Body of pancreas (tissue), 4 donors: Measurements from ENCODE around the gene NGF. TPM values are rescaled to one million over a fixed set of nuclear protein-coding genes. Genes with fewer than 3 reads are reported as not detected.
A peak's percentile ranks its signal among the peaks of the same experiment; 100 is the strongest.
"Not testable (repeated sequence)": the region's sequence is repeated elsewhere in the genome, so short reads cannot be mapped to it uniquely, and the experiment has no call there.

Source experiments
- ATAC-seq: fragments of 150-250 bp; one replicate; pipeline ENCODE4 v1.9.1; 2016
- DNase-seq, 4 donors: peaks; one replicate each; pipeline ENCODE4 v3.0.0-alpha.2; 2019
- H3K27ac ChIP-seq, 4 donors: fragments of 200-600 bp; sonication (generic); 1 replicate in 3 of 4; 2 replicates in 1 of 4; pipeline versions ENCODE4 v1.5.1 to v1.6.1; 2016 to 2019; ENCODE audit warnings: mild to moderate bottlenecking in 1 of 4, mixed read lengths in 1 of 4, moderate library complexity in 1 of 4
- H3K27me3 ChIP-seq, 2 donors: fragments of 200-600 bp; sonication (generic); one replicate each; pipeline ENCODE4 v1.6.0; 2016; ENCODE audit warnings: mild to moderate bottlenecking in 1 of 2
- H3K36me3 ChIP-seq, 2 donors: fragments of 200-600 bp; sonication (generic); replicated peaks in 1 of 2; 2 replicates each; pipeline ENCODE4 v1.5.1; 2016; ENCODE audit warnings: low read depth in 2 of 2; ENCODE audit not compliant: insufficient read depth in 1 of 2
- H3K4me1 ChIP-seq: fragments of 200-600 bp; sonication (generic); one replicate; pipeline ENCODE4 v1.6.0; 2016
- H3K4me3 ChIP-seq, 2 donors: fragments of 200-600 bp; sonication (generic); 1 replicate in 1 of 2; 2 replicates in 1 of 2; pipeline ENCODE4 v1.5.1; 2016 to 2019
- H3K9me3 ChIP-seq, 3 donors: fragments of 200-600 bp; sonication (generic); 1 replicate in 2 of 3; 2 replicates in 1 of 3; pipeline ENCODE4 v1.5.1; 2016
- CTCF ChIP-seq, 7 experiments: fragments of 450-650 bp in 4 of 7; fragments of 200-600 bp in 3 of 7; sonication (generic) in 3 of 7; IDR thresholded peaks; one replicate each; pipeline ENCODE4 v1.5.1; 2016 to 2019; ENCODE audit warnings: antibody characterized with exemption in 7 of 7
- POLR2A ChIP-seq, 3 donors: fragments of 450-650 bp; IDR thresholded peaks; one replicate each; pipeline ENCODE4 v1.6.1; 2016; ENCODE audit warnings: antibody characterized with exemption in 3 of 3, mild to moderate bottlenecking in 2 of 3
- WGBS, 2 donors: methylation state at CpG; one replicate each; pipeline ENCODE4 v1.1.5; 2017; 5-methylcytosine and 5-hydroxymethylcytosine counted together
- intact Hi-C: fragments of 100-400 bp; cut with DNase I; formaldehyde crosslinking; loops from one replicate; pipeline ENCODE4 v1.15.1; 2023
- total RNA-seq, 2 donors: library from RNA; depleted of rRNA; stranded (reverse); fragments of >200 nt; gene quantifications; one replicate each; pipeline ENCODE4 v1.1.0, GENCODE V29; 2016

Gene NGF
- 1 to 10 TPM in 1 of 2 donors, not detected in 1; 3.6 TPM for total RNA-seq

- no peaks in the 10 kb centered on the region for H3K9me3 ChIP-seq
- TF ChIP-seq POLR2A (IDR thresholded peaks at IDR 0.05) = peak in 1 of 3 donors; percentile 8
- no peak for TF ChIP-seq CTCF (IDR thresholded peaks at IDR 0.05)
- H3K4me3 ChIP-seq = no peak within 1 kb of the TSS
- DNase-seq (peak in 3 of 4 donors; percentile 22 to 31 (median 27)), ATAC-seq (peak; percentile 60)
- peaks cover 18% of the 10 kb centered on the region for H3K4me1 ChIP-seq
- intact Hi-C loops = no loop called here
- WGBS, 2 donors = 1 to 3% methylated on average over 22 to 67 of the region's 69 CpGs
- H3K27me3 ChIP-seq = no peaks in the 10 kb centered on the region
- H3K27ac ChIP-seq = no peak within 1 kb of the TSS
- no peaks in the 10 kb centered on the region for H3K36me3 ChIP-seq
Observed at GRCh38 chr1:115337633-115338456, at the start of gene NGF. Gene NGF, minus strand, starts transcription at chr1:115338249. Its CDS starts 51,454 bp downstream, at chr1:115286795.

- intact Hi-C loops, H3K4me3 ChIP-seq, H3K36me3 ChIP-seq, H3K9me3 ChIP-seq, H3K27me3 ChIP-seq, H3K27ac ChIP-seq, H3K4me1 ChIP-seq, ATAC-seq, DNase-seq: not testable (repeated sequence)
- WGBS, 2 donors = 75 to 100% methylated on average over 2 of the region's 2 CpGs
Observed at GRCh38 chr1:115383455-115383854, 45.4 kb upstream of the NGF start.

GRCh38 chr1:115379943-115380342 lies 41.9 kb upstream of the NGF start:
- Histone ChIP-seq H3K27ac (no peak overlapping the region), H3K4me3 (no peak overlapping the region), H3K36me3 (no peaks in the 10 kb centered on the region), H3K4me1 (no peaks in the 10 kb centered on the region), H3K9me3 (no peaks in the 10 kb centered on the region), H3K27me3 (no peaks in the 10 kb centered on the region)
- ATAC-seq (no peak), DNase-seq (no peak)
- intact Hi-C loops = no loop called here
- TF ChIP-seq CTCF (IDR thresholded peaks at IDR 0.05) = no peak
- TF ChIP-seq POLR2A (IDR thresholded peaks at IDR 0.05) = no peak
- 74 to 83% methylated on average over 4 of the region's 4 CpGs for WGBS, 2 donors

- intact Hi-C loops = no loop called here
- TF ChIP-seq CTCF (IDR thresholded peaks at IDR 0.05) (no peak), POLR2A (IDR thresholded peaks at IDR 0.05) (no peak)
- WGBS, 2 donors = 35 to 42% methylated on average over 2 of the region's 2 CpGs
- Histone ChIP-seq H3K27ac (no peak overlapping the region), H3K4me1 (no peaks in the 10 kb centered on the region), H3K27me3 (no peaks in the 10 kb centered on the region), H3K36me3 (no peaks in the 10 kb centered on the region), H3K4me3 (no peak overlapping the region), H3K9me3 (no peaks in the 10 kb centered on the region)
- ATAC-seq = no peak
- no peak for DNase-seq
Observed at GRCh38 chr1:115377411-115377810, 39.4 kb upstream of the NGF start.

- intact Hi-C loops = no loop called here
- ATAC-seq = no peak
- Histone ChIP-seq H3K27me3 (no peaks in the 10 kb centered on the region), H3K4me3 (no peak overlapping the region), H3K9me3 (no peaks in the 10 kb centered on the region), H3K27ac (no peak overlapping the region), H3K36me3 (no peaks in the 10 kb centered on the region), H3K4me1 (no peaks in the 10 kb centered on the region)
- DNase-seq = no peak
- TF ChIP-seq POLR2A (IDR thresholded peaks at IDR 0.05) = no peak
- TF ChIP-seq CTCF (IDR thresholded peaks at IDR 0.05) = no peak
- 75 to 78% methylated on average over 3 of the region's 3 CpGs for WGBS, 2 donors
Observed at GRCh38 chr1:115374598-115374997, 36.5 kb upstream of the NGF start.
